Germinal center (tissue), 1 donor: ENCODE results near the gene BEND4.
"Not testable (repeated sequence)": the region's sequence is repeated elsewhere in the genome, so short reads cannot be mapped to it uniquely, and the experiment has no call there.

Experiments used
- DNase-seq: peaks from one replicate; pipeline ENCODE4 v3.0.0; 2012; ENCODE audit warnings: mixed read lengths, low spot score

The BEND4 gene

GRCh38 chr4:42152507-42153504 lies at the start of gene BEND4:
Gene BEND4 (minus strand): TSS chr4:42152655. CDS start chr4:42152143, 512 bp downstream.
- DNase-seq: peak; percentile 37

DNA sequence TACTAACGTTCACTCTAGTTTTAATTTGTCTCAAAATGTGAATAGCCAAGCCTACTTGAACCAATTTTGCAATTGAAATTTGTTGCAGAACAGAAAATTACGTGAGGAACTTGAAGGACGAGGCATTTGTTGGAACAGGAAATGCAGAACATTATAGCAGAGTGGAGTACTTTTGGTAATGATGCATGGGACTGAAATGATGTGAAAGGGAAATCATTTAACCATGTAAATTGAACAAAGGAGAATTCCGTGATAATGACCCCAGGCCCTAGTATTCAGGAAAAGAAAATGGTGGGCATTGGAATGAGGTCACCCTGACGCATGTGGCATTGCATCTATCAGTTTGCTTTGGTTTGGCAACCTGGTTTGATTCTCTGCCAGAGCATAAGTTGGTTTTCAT lies 44.9 kb upstream of the BEND4 start:
- DNase-seq: no peak

- no peak for DNase-seq
Measured at GRCh38 chr4:42172921-42173320, 20.5 kb upstream of the BEND4 start.

DNA sequence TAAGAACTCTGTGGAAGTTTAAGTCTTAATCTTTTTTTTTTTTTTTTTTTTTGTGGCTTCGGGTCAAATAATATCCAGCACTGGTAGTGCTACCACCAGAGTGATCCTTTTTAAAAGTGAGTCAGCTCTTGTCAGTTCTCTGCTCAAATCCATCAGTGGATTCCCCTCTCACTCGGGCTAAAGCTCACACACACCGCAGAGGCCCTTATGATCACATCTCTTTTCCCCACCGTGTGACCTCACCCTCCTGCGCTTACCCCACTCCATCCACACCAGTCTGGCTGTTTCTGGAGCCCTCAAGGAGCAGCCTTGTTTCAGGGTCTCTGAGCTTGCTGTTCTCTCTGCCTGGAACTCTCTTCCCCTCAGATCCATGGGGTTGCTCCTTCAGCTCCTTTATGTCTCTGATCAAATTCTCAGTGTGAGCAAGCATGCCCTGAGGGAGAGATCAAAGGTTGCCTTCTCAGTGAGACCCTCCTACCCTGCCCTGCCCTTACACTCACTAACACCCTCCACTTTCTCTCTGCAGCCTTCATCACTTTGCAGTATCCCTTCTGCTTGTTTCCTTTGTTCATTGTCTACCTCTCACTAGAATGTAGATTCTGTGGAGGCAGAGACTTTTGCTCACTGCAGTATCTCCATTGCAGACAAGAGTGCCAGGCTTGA lies 19.8 kb upstream of the BEND4 start:
- no peak for DNase-seq

- peak; percentile 41 for DNase-seq
Measured at GRCh38 chr4:42167709-42168108, 15.3 kb upstream of the BEND4 start.

DNA sequence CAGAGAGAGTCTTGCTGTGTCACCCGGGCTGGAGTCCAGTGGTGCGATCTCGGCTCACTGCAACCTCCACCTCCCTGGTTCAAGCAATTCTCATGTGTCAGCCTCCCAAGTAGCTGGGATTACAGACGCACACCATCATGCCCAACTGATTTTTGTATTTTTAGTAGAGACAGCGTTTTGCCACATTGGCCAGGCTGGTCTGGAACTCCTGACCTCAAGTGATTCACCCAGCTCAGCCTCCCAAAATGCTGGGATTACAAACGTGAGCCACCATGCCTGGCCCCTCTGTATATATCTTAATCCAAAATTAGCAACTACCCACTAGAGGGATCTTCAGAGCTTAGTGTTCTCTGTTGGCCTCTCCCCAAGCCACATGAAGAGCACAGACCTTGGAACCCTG lies 13.7 kb upstream of the BEND4 start:
- DNase-seq: not testable (repeated sequence)

GRCh38 chr4:42159271-42160001 lies 7.0 kb upstream of the BEND4 start:
- no peak for DNase-seq

GRCh38 chr4:42151568-42152506 lies 618 bp downstream of the BEND4 start:
- DNase-seq: peak; percentile 86

- DNase-seq: peak; percentile 65
Measured at GRCh38 chr4:42150653-42151567, 1.5 kb downstream of the BEND4 start.

GRCh38 chr4:42149004-42149403 lies 3.5 kb downstream of the BEND4 start:
- no peak for DNase-seq

- DNase-seq: no peak
Measured at GRCh38 chr4:42148425-42148824, 4.0 kb downstream of the BEND4 start.

DNA sequence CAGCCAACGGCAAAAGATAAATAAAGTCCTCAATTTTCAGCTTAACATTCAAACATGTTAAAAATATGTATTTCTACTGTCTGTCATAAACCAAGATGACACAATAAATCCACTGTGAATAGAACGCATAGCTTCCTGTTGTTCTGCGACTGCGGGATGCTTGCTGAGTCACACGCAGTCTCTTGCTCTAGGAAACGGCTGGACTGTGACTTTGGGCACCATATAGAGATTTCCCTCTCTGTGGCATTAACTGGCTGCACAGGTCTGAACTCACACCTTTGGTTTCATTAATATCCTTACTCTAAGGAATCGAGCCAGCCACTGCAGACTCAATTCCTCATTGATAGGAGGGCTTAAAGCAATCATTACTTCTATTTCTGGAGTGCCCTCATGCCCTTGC lies 8.4 kb downstream of the BEND4 start:
- no peak for DNase-seq

- DNase-seq: no peak
Measured at GRCh38 chr4:42142591-42142990, 9.9 kb downstream of the BEND4 start.

DNA sequence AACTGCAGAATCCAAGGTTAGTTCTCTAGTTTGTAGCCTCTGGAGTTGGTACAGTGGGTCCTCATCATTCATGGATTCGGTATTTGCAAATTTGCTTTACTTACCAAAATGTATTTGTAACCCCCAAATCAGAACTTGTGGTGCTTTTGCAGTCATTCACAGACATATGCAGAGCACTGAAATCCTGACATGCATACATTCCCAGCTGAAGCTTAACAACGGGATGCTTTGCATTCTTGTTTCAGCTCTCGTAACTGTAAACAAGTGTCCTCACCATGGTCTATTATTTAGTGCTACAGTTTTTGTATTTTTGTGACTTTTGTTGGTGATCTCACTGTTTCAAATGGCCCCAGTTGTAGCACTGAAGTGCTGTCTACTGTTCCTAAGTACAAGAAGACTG lies 16.1 kb downstream of the BEND4 start:
- DNase-seq: no peak

GRCh38 chr4:42133006-42133405 lies 19.4 kb downstream of the BEND4 start:
- no peak for DNase-seq

DNA sequence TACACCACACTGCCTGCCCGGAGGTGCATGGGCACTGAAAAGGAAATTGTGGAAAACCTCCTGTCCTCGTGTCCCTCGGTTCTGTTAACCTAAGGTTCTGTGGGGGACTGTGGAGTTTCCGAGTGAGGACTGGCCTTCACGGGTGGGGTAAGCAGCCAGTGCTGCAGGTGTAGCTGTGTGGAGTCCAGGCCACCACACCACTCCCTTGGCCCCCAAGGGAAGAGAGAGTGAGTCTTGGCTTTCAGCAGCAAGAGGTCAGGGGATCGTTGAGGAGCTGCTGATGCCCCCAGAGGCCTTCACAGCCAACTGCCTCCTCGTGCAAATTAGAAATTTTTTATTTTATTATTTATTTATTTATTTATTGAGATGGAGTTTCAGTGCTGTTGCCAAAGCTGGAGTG lies 20.4 kb downstream of the BEND4 start:
- no peak for DNase-seq

- DNase-seq: no peak
Measured at GRCh38 chr4:42123071-42123644, 29.3 kb downstream of the BEND4 start.

DNA sequence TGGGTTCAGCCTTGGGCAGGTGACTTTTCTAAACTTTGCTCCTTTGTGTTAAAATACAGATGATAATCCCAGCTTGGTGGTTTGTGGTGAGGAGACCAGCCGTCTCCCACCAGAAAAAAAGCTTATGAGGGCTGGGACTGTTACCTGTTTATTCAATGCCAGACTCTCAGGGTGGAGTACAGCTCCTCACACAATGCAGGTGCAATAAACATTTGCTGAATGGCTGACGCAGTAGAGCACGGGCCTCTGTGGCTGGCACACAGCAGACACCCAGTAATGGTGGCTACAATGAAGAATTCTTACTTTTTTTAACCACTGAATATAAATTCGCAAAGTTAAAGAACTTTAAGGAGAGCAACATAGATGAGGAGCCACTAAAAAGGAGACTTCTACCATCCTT lies 30.2 kb downstream of the BEND4 start:
- no peak for DNase-seq

- no peak for DNase-seq
Measured at GRCh38 chr4:42119886-42120285, 32.6 kb downstream of the BEND4 start.

GRCh38 chr4:42112846-42113245 lies 39.6 kb downstream of the BEND4 start:
- no peak for DNase-seq
